OCI-LY3 (cell line): ENCODE results near the gene OR6K6.

Experiments
- CTCF ChIP-seq: fragments of 200-600, 300-600 bp; sonication (generic); IDR thresholded peaks from 2 replicates; pipeline ENCODE4 v1.5.1; 2014; ENCODE audit warnings: antibody characterized with exemption, low read length, low read depth
- EZH2phosphoT487 ChIP-seq: fragments of 200-600 bp; shearing (Covaris generic); IDR thresholded peaks from 2 replicates; pipeline ENCODE4 v1.6.1; 2018; ENCODE audit warnings: antibody characterized with exemption, mixed run types, low read depth

GRCh38 chr1:158706096-158706495, 48.4 kb upstream of the OR6K6 start:
- TF ChIP-seq CTCF (no peak), EZH2phosphoT487 (no peak)
